IMR-90 (cell line): Measurements from ENCODE around the gene PTPRG. TPM values are rescaled to one million over a fixed set of nuclear protein-coding genes. Genes with fewer than 3 reads are reported as not detected.

Experiments used
- ATAC-seq: fragments of 200-7000 bp; cut with Tn5 transposase; 2 replicates; pipeline ENCODE4 v1.9.1; 2020; ENCODE audit warnings: low read depth, mild to moderate bottlenecking, moderate library complexity
- BruUV-seq: library from RNA; stranded (reverse); fragments of 400-500 nt; replicated peaks from 2 replicates; lab custom pipeline; 2021; lab: Mats Ljungman, UMichigan
- CTCF ChIA-PET: fragments of 300-600 bp; formaldehyde crosslinking; extraction: SDS; loops from one replicate; lab custom pipeline; 2021; ENCODE audit warnings: antibody characterized with exemption; lab: Yijun Ruan, JAX
- POLR2A ChIA-PET: fragments of 300-600 bp; sonication (Branson Sonifier 250); formaldehyde crosslinking; loops from one replicate; lab custom pipeline; 2022; ENCODE audit warnings: antibody characterized with exemption; ENCODE audit not compliant: unreplicated experiment; lab: Charles Lee
- DNase-seq: peaks from one replicate; pipeline ENCODE4 v3.0.0; 2013
- H2AFZ ChIP-seq: replicated peaks from 2 replicates; pipeline ENCODE3; 2013; ENCODE audit warnings: low read length, mild to moderate bottlenecking; ENCODE audit not compliant: poor library complexity
- H2AK5ac ChIP-seq: 2 replicates; pipeline ENCODE4 v1.6.1; 2013; ENCODE audit warnings: low read depth, low read length, inconsistent platforms
- H2AK9ac ChIP-seq: replicated peaks from 2 replicates; pipeline ENCODE3; 2013; ENCODE audit warnings: mild to moderate bottlenecking, low read depth, low read length, moderate library complexity; ENCODE audit not compliant: poor library complexity
- H2BK120ac ChIP-seq: 2 replicates; pipeline ENCODE4 v1.6.1; 2013; ENCODE audit warnings: low read depth, low read length, inconsistent platforms
- H2BK15ac ChIP-seq: 3 replicates; pipeline ENCODE4 v1.6.1; 2013; ENCODE audit warnings: low read depth, low read length, inconsistent platforms
- H2BK20ac ChIP-seq: 2 replicates; pipeline ENCODE4 v1.6.1; 2013; ENCODE audit warnings: low read depth, mild to moderate bottlenecking, inconsistent platforms, low read length, moderate library complexity
- H2BK5ac ChIP-seq: 2 replicates; pipeline ENCODE4 v1.6.1; 2013; ENCODE audit warnings: mild to moderate bottlenecking, low read depth, low read length, inconsistent platforms; ENCODE audit not compliant: poor library complexity, severe bottlenecking
- H3K14ac ChIP-seq: replicated peaks from 2 replicates; pipeline ENCODE4 v1.6.1; 2013; ENCODE audit warnings: low read depth, low read length, inconsistent platforms
- H3K18ac ChIP-seq: 2 replicates; pipeline ENCODE4 v1.6.1; 2013; ENCODE audit warnings: low read depth, low read length, control low read depth
- H3K23ac ChIP-seq: 2 replicates; pipeline ENCODE4 v1.6.1; 2013; ENCODE audit warnings: low read depth, low read length, inconsistent platforms
- H3K27ac ChIP-seq: 2 replicates; pipeline ENCODE4 v1.5.1; 2013; ENCODE audit warnings: mild to moderate bottlenecking, control low read depth, low read length; ENCODE audit not compliant: insufficient read depth
- H3K27me3 ChIP-seq: 2 replicates; pipeline ENCODE4 v1.6.1; 2013; ENCODE audit warnings: low read length; ENCODE audit not compliant: control insufficient read depth, insufficient read depth
- H3K36me3 ChIP-seq: 2 replicates; pipeline ENCODE4 v1.6.1; 2013; ENCODE audit warnings: low read length, mixed read lengths; ENCODE audit not compliant: control insufficient read depth, insufficient read depth
- H3K4ac ChIP-seq: 2 replicates; pipeline ENCODE4 v1.6.1; 2013; ENCODE audit warnings: low read depth, low read length, inconsistent platforms
- H3K4me1 ChIP-seq: 2 replicates; pipeline ENCODE4 v1.6.1; 2013; ENCODE audit warnings: low read length, mixed read lengths; ENCODE audit not compliant: control insufficient read depth, insufficient read depth
- H3K4me2 ChIP-seq: 2 replicates; pipeline ENCODE4 v1.6.1; 2013; ENCODE audit warnings: low read depth, mild to moderate bottlenecking, control low read depth, low read length, moderate library complexity
- H3K4me3 ChIP-seq: 2 replicates; pipeline ENCODE4 v1.5.1; 2013; ENCODE audit warnings: low read depth, mild to moderate bottlenecking, control low read depth, low read length, moderate library complexity; ENCODE audit not compliant: insufficient read depth
- H3K56ac ChIP-seq: 2 replicates; pipeline ENCODE4 v1.6.1; 2013; ENCODE audit warnings: low read length, inconsistent platforms; ENCODE audit not compliant: insufficient read depth; ENCODE audit errors: extremely low read depth
- H3K79me1 ChIP-seq, 2 experiments: 2 replicates each; pipeline ENCODE4 v1.6.1; 2013; ENCODE audit warnings: low read length in 2 of 2, inconsistent platforms in 1 of 2, low read depth in 1 of 2
- H3K9ac ChIP-seq: 2 replicates; pipeline ENCODE4 v1.6.1; 2013; ENCODE audit warnings: low read depth, low read length, control low read depth
- H3K9me1 ChIP-seq: 2 replicates; pipeline ENCODE4 v1.6.1; 2013; ENCODE audit warnings: low read length, inconsistent platforms; ENCODE audit not compliant: insufficient read depth
- H3K9me3 ChIP-seq: 2 replicates; pipeline ENCODE4 v1.6.1; 2013; ENCODE audit warnings: low read length; ENCODE audit not compliant: control insufficient read depth, insufficient read depth
- H4K20me1 ChIP-seq: 2 replicates; pipeline ENCODE4 v1.6.1; 2013; ENCODE audit warnings: low read length, inconsistent platforms; ENCODE audit not compliant: insufficient read depth
- H4K5ac ChIP-seq: 2 replicates; pipeline ENCODE4 v1.6.1; 2013; ENCODE audit warnings: mild to moderate bottlenecking, low read depth, low read length, control low read depth
- H4K8ac ChIP-seq, 2 experiments: 2 replicates each; pipeline ENCODE4 v1.6.1; 2013; ENCODE audit warnings: low read depth in 2 of 2, low read length in 2 of 2, control low read depth in 1 of 2, inconsistent platforms in 1 of 2
- H4K91ac ChIP-seq: 2 replicates; pipeline ENCODE4 v1.6.1; 2013; ENCODE audit warnings: low read depth, low read length, inconsistent platforms; ENCODE audit not compliant: insufficient read depth
- CEBPB ChIP-seq: IDR thresholded peaks from 2 replicates; pipeline ENCODE4 v1.6.1; 2012; ENCODE audit warnings: low read depth, low read length, improper control_type of control experiment
- CHD1 ChIP-seq: IDR thresholded peaks from 2 replicates; pipeline ENCODE4 v1.6.1; 2012; ENCODE audit warnings: low read depth, low read length, improper control_type of control experiment
- CTCF ChIP-seq: conservative IDR thresholded peaks from 2 replicates; pipeline ENCODE4 v1.5.1; 2012; ENCODE audit warnings: mild to moderate bottlenecking, low read depth, low read length, improper control_type of control experiment
- MXI1 ChIP-seq: IDR thresholded peaks from 2 replicates; pipeline ENCODE4 v1.6.1; 2012; ENCODE audit warnings: low read depth, mild to moderate bottlenecking, low read length, moderate library complexity, borderline replicate concordance
- NFE2L2 ChIP-seq: fragments of 150-350 bp; IDR thresholded peaks from 2 replicates; pipeline ENCODE4 v1.6.1; 2016; ENCODE audit warnings: low read depth, mild to moderate bottlenecking, low read length
- RAD21 ChIP-seq: IDR thresholded peaks from 2 replicates; pipeline ENCODE4 v1.6.1; 2012; ENCODE audit warnings: low read length, improper control_type of control experiment
- RCOR1 ChIP-seq: IDR thresholded peaks from 2 replicates; pipeline ENCODE4 v1.6.1; 2012; ENCODE audit warnings: mild to moderate bottlenecking, low read length, improper control_type of control experiment; ENCODE audit not compliant: insufficient replicate concordance
- SMC3 ChIP-seq: fragments of 150-350 bp; IDR thresholded peaks from 2 replicates; pipeline ENCODE4 v1.6.1; 2016; ENCODE audit warnings: low read depth, mild to moderate bottlenecking, antibody characterized with exemption, low read length, moderate library complexity
- WGBS, 2 experiments: methylation state at CpG; one replicate each; pipeline versions ENCODE4 v1.1.5 to v1.1.7; 2013; ENCODE audit warnings: missing lambda C conversion rate in 2 of 2; ENCODE audit not compliant: insufficient read length in 1 of 2; ENCODE audit errors: extremely low coverage in 2 of 2; 5-methylcytosine and 5-hydroxymethylcytosine counted together
- dilution Hi-C: fragments of 300-500 bp; cut with HindIII; formaldehyde crosslinking; loops from one replicate; pipeline ENCODE4 v1.14.3; 2018; ENCODE audit warnings: low sequenced_read_pairs; ENCODE audit not compliant: unreplicated experiment
- in situ Hi-C: fragments of 300-500 bp; cut with MboI; formaldehyde crosslinking; loops from 3 replicates; pipeline ENCODE4 v1.14.3; 2019; ENCODE audit warnings: low sequenced_read_pairs, inconsistent platforms, mixed read lengths
- intact Hi-C: fragments of 100-400 bp; cut with micrococcal nuclease; formaldehyde crosslinking; loops from 2 replicates; pipeline ENCODE4 v1.10.0; 2022
- polyA plus RNA-seq, 3 experiments: library from polyadenylated mRNA; depleted of rRNA; stranded (reverse); fragments of >200 nt; gene quantifications; 2 replicates each; pipeline ENCODE4 v1.2.3, GENCODE V29; 2012; ENCODE audit warnings: low replicate concordance in 1 of 3
- total RNA-seq: library from RNA; depleted of rRNA; stranded (reverse); fragments of >200 nt; gene quantifications from 2 replicates; pipeline ENCODE4 v1.2.3, GENCODE V29; 2012

Gene PTPRG
- total and polyA plus RNA-seq, 2 of the 4 experiments (the other 2 are of a cell fraction), result 7.7 to 31.0 TPM

DNA sequence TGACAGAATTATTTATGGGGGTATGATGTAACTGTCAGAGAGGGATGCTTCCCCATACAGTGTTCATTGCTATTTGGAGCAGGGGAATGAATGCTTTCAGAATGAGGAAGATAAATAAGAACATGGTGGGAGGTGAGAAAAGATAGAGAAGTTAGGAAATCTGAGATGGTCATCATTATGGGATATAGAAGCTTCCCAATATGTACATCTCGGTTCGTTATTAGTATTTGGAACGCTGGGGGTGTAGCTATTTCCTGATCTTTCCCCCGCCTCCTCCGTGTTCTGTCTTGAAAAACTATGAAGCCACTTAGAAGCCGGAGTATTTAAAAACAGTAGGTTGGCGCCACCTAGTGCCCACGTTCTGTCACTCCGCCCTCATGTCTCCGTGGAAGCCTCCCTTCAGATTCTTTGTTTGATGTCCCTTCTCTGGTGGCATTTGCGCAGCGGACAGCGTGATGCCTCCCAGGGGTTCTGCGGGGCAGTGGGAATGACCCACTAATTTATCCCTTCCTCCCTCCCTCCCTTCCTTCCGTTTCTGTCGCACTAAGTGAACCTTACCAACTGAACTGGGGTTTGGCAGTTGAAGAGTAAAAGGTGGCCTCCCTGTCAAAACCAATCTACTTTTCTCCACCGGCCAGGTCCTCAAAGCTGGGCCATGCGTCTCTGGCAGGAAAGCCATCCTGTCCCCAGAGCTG, 627.5 kb downstream of the PTPRG start:
- Histone ChIP-seq H3K4me1 (no peaks in the 10 kb centered on the region), H3K14ac (no peak overlapping the region), H3K9me1 (peaks cover 6% of the 10 kb centered on the region), H2AK5ac (no peak overlapping the region), H4K91ac (no peak overlapping the region), H3K4me2 (peak overlapping the region; percentile 66), H3K36me3 (peaks cover 6% of the 10 kb centered on the region), H3K18ac (no peak overlapping the region), H3K56ac (no peak overlapping the region), H4K5ac (no peak overlapping the region), H3K9me3 (no peaks in the 10 kb centered on the region), H3K9ac (no peak overlapping the region), H2AFZ (peak overlapping the region; percentile 59), H2AK9ac (no peak overlapping the region), H3K4me3 (no peak overlapping the region), H2BK15ac (no peak overlapping the region), H3K79me1 (no peaks in the 10 kb centered on the region; a peak in 1 of 4 replicates), H2BK120ac (no peak overlapping the region), H2BK20ac (no peak overlapping the region), H2BK5ac (no peak overlapping the region), H3K27me3 (no peaks in the 10 kb centered on the region), H3K4ac (no peak overlapping the region), H4K20me1 (no peaks in the 10 kb centered on the region), H3K27ac (no peak overlapping the region), H4K8ac (no peak overlapping the region), H3K23ac (no peak overlapping the region)
- in situ Hi-C loops, result loop anchor here (5.0 kb wide), 2 partner anchors 327 to 627 kb away; partner anchors contain the start of gene PTPRG
- dilution Hi-C loops, result no loop called here
- 0% methylated on average over 3 of the region's 18 CpGs; no CpG with 5 or more reads in 1 of the 2 experiments for WGBS, 2 experiments
- POLR2A ChIA-PET, result no interaction called here
- peak; percentile 94 for ATAC-seq
- DNase-seq, result peak; percentile 75
- BruUV-seq, result no TSS peak
- CTCF ChIA-PET, result interaction anchor here (0.6 to 2.4 kb wide), 8 partner anchors 8 to 807 kb away, joined by 3 to 13 read pairs (median 4); no protein-coding TSS in a partner anchor
- intact Hi-C loops, result loop anchor here (1.0 to 10.0 kb wide), 5 partner anchors 331 to 938 kb away; partner anchors contain the start of gene FHIT
- TF ChIP-seq CHD1 (no peak), CTCF (peak; percentile 81), RAD21 (peak; percentile 82), CEBPB (0 out of 2 replicates have a peak, but pooled peaks have one; percentile 7), NFE2L2 (no peak), MXI1 (no peak), RCOR1 (no peak), SMC3 (peak; percentile 73)
